Measurements from ENCODE around the gene CACNA1S.

CACNA1S gene

GRCh38 chr1:201112173-201112731 is at the start of gene CACNA1S:
Gene CACNA1S, minus strand, starts transcription at chr1:201112426. Its CDS starts 87 bp downstream, at chr1:201112339.
- DNase-seq, result no peak

GRCh38 chr1:201157949-201158348 is 45.7 kb upstream of the CACNA1S start:
- no peak for DNase-seq

DNA sequence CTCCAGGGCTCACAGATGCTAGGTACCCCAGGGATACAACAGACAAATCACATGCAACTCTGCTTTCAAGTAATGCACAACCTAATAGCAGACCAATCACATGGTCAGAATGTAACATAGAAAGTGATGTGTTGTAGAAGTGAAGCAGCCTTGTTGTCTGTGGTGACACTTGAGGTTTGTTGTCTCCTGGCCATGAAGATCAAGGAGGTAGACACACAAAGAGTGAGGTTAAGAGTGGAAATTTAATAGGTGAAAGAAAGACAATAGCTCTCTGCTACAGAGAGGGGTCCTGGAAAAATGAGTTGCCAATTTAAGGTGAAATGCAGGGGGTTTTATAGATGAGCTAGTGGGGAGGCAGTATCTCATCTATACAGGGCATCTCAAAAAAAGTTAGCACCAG is 44.6 kb upstream of the CACNA1S start:
- no peak for DNase-seq

DNA sequence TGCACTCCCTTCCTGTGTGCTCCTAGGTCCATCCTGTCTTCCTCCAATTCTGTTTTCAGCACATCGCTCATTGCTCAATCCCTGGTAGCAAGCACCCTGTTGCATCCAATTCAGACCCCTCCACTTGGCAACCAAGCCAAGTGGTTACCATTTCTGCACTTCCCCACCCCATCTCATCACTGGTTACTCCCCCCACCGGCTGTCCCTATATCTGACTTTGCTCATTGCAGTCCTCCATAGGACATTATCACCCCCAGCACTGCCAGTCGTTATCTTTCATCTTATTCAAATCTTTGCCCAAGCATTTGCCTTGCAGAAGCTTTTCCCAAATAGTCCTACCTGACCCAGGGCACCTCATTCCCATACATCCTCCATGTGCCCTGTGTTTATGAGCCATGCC is 44.1 kb upstream of the CACNA1S start:
- DNase-seq, result no peak

DNA sequence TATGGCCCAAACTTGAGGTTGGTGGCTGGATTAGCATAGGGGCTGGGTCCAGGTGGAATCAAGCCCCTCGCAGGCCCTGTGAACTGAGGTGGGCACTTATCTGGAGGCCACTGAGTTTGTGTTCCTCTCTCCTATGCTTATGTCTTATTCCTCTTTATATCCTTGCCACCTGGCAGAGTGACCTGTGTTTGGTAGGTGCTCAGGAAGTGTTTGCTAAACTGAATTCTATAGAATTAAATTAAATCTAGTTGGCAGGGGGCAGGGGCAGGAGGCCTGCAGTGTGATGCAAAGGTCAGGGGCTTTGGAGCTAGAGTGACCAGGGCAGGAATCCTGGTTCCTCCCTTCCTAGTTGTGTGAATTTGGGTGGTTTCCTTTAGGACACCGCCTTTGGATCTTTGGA is 43.1 kb upstream of the CACNA1S start:
- DNase-seq, result no peak

DNA sequence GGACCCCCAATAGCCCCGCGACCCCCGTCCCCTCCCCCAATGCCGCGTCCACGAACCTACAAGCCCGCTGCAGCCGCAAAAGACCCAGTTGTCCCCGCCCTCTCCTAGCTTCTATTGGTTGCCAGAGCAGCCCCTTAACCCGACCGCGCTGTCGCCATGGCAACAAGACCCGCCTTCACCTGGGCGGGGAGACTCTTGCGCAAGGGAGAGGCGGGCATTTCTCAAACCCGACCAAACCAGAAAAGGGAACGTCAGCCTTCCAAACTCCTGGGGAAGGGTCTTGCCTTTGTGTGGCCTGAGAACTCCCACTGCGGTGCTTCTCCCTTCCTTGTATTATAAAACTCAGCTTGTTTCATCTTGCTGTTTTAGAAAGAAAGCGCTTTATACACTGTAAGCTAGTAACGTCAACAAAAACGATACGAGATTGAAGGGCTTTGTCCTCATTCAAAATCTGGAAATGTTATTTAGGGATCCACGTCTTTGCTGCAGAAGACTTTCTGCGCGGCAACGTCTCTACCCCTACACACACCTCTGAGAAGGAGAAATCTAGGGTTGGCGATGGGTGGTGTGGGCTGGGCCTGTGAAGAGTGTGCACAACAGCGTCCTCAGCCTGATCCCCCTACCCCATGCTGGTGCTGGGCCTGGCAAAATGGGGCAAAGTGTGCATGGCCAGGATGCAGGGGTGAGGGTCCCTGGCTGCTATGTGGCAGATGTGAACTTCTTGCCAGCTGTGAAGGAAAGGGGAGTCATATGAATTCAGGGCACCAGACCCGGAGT is 42.4 kb upstream of the CACNA1S start, which contains the start of gene TMEM9:
Gene TMEM9, minus strand, starts transcription at position 86 of the 777 bp plus-strand sequence. CDS start 551 bp downstream, outside the sequence.
- DNase-seq, result peak; percentile 96 to 98

- DNase-seq, result no peak
Measured at GRCh38 chr1:201153474-201154388, 41.5 kb upstream of the CACNA1S start.

DNA sequence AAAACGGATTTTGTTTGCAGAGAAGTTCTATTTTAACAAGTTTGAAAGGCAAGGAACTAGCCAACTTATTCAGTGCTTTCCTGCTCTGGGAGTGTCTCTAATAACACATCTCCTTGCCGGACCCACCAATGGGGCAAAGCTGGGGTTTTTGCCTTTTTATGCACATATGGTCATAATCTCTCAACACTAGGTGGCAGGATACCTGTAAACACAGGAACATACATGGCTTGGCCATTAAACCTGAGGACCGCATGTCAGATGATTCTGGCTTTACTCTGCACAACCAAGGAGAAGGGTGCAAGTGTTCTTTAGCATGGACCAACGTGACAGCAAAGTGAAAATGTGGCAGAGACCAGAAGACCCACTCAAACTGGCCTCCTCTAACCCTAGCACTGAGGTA is 37.2 kb upstream of the CACNA1S start:
- DNase-seq, result peak in 1 of 2 donors; percentile 32

GRCh38 chr1:201147396-201148015 is 35.3 kb upstream of the CACNA1S start:
- no peak for DNase-seq

- no peak for DNase-seq
Measured at GRCh38 chr1:201146626-201147390, 34.6 kb upstream of the CACNA1S start.

DNA sequence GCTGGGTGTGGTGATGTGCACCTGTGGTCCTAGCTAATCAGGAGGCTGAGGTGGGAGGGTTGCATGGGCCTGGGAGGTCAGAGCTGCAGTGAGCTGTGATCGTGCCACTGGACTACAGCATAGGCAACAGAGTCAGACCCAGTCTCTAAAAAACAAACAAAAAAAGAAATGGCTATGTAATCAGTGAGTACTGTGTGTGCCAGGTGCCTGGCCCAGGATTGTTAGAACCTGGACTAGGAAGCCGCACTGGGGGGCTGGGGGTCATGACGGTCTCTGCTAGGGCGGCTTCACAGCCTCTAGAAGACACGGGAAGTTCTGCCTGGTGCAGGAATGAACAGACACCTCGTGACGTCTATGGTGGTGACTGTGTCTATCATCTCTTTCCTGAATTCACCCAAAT is 33.6 kb upstream of the CACNA1S start:
- no peak for DNase-seq

DNA sequence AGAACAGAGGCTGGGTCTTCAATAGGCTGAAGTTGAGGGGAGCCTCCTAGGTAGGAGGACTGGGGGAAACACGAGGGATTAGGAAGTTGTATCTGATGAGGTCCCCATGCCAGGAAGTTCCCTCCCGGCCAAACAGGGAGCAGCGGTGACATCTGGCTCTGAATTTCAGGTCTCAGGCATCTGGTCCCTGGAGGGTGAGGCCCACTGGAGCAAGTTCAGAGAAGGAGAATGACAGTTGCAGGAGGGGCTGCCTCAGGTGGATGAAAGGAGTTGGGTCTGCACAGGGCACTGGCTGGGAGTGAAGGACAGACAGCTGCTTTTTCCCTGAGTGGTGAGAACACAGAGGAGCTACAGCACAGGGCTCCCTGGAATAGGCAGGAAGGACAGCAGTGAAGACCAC is 32.9 kb upstream of the CACNA1S start:
- DNase-seq, result no peak

- DNase-seq, result no peak
Measured at GRCh38 chr1:201144701-201145100, 32.5 kb upstream of the CACNA1S start.

DNA sequence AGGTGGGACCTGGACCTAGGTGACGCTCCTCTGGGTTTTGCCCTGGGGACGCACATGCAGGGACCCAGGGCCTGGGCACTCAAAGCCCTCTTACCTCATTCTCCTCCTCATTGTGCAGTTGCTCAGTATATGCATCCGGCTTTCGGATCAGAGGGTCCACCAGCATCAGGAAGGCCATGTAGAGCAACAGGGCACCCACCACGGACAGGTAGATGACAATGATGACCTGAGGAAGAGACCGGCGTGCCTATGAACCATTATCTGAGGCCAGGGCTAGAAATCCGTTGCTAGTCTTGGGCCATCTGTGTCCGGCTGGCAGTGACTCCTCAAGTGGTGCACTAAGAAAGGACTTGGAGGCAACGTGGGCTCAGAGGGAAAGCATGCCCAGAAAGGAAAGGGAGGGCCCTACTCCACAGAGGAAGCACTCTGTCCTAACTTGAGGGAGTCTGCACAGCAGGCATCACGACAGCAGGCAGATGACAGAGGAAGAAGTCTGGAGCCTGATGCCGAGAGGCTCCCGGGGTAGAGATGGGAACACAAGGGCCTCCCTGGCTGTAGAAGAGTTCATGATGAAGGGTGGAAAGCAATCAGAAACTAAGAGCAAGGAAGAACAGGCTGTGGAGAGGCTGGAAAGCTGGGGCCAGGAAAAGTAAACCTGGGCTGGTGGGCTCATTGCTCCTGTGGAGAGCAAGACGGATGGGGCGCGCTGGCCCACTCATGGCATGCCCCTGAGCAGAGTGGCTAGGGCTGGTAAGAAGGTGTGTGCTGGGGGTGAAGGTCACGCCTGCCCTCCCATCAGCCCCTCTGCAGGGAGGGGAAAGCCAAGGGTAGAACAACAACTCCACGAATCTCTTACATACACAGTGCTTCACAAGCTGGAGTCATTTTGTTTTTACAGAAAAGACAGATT is 31.8 kb upstream of the CACNA1S start:
- no peak for DNase-seq

DNA sequence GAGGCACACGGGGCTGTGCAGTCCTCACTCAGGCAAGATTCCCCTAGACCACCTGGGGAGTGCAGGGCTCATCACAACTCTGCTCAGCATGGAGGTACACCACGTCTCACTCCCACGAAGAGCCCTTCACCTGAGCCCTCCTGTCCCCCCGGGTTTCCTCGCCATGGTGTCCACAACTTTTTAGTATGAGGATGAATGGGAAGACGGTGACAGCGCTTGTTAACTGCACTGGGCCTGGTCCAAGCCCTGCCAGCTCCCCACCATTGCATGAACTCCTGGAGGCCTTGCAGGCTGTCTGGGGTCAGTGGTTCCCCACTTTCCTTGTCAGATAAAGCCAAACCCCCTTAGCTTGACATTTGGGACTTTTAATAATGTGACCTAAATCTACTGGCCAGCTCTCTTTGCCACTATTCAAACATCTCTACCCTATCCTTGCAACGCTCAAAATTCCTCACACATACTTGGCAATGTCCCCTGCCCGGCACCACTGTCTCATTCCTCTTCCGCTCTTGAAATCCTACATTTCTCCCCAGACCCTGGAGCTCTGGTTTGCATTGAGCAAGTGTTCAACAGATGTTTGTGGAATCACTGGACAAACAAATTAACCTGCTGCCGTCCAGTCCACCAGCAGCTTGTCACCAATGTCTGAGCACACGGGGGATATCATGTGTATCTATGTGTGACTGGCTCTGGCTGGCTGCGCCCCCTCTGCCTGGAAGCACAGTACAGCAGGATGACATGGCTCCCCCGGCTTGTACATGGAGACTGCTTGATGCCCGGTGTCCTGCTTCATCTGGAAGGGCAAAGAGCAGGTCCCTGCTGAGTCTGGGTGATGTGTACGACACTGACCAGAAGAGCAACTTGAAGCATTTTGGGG is 30.9 kb upstream of the CACNA1S start:
- no peak for DNase-seq

- DNase-seq, result no peak
Measured at GRCh38 chr1:201142011-201142848, 30.0 kb upstream of the CACNA1S start.

- no peak for DNase-seq
Measured at GRCh38 chr1:201141418-201141817, 29.2 kb upstream of the CACNA1S start.

- no peak for DNase-seq
Measured at GRCh38 chr1:201140941-201141260, 28.7 kb upstream of the CACNA1S start.

DNA sequence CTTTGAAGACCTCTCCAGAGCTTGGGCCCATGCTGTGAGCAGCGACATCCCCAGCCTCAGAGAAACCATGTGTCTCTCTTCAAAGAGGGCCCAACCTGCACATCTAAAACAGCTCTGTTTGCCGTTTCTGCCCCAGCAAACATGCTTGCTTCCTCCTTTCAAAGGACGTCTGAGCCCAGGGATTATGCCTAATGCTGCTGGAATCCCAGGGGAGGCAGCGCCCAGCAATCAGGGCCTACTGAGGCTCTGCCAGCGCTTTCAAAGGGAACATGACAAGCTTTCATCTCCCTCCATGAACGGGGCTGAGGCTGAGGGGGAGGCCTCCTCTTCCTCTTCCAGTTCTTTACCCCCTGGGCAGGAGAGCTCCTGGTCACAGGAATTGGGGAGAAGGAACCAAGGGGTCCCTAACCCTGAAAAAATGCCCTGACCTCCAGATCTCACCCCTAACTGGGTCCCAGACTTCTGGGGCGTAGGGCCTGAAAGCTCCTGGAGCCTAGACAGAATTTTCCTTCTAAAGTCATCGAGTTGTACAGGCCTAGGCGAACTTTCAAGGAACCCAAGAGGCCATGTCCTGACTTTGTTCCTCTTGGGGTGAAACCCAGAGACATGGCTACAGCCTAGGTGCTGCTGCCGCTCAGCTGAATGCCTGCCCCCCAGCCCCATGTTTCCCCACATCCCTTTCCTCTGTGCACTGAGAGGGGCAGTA is 28.2 kb upstream of the CACNA1S start:
- no peak for DNase-seq

Data from CD4-positive, alpha-beta T cell treated with Interferon alpha-2 for 1 hour (primary cell).